CD4-positive, alpha-beta T cell (primary cell): Measurements from ENCODE around the gene CASQ2. TPM values are rescaled to one million over a fixed set of nuclear protein-coding genes. Genes with fewer than 3 reads are reported as not detected.

Experiments used
- ATAC-seq: fragments of 200-7000 bp; cut with Tn5 transposase; one replicate; pipeline ENCODE4 v1.10.0; 2022; ENCODE audit warnings: mild to moderate bottlenecking; ENCODE audit not compliant: poor library complexity
- CTCF ChIA-PET: fragments of 350-600 bp; sonication (Branson Sonifier 250); formaldehyde crosslinking; loops from one replicate; lab custom pipeline; 2021; ENCODE audit warnings: antibody characterized with exemption, inconsistent platforms; lab: Charles Lee
- POLR2A ChIA-PET: fragments of 350-600 bp; sonication (Branson Sonifier 250); formaldehyde crosslinking; loops from one replicate; lab custom pipeline; 2021; ENCODE audit warnings: antibody characterized with exemption, inconsistent platforms; lab: Charles Lee
- DNase-seq, 14 experiments: peaks; one replicate each; pipeline ENCODE4 v3.0.0-alpha.2; 2013 to 2020; ENCODE audit warnings: mixed read lengths in 2 of 14
- H3K27ac ChIP-seq, 2 donors: one replicate each; pipeline versions ENCODE4 v1.5.1 to v1.7.0; 2013; ENCODE audit warnings: low read length in 2 of 2, low read depth in 1 of 2, mild to moderate bottlenecking in 1 of 2
- H3K27me3 ChIP-seq, 2 experiments: 1 replicate in 1 of 2; 2 replicates in 1 of 2; pipeline versions ENCODE4 v1.6.1 to v1.7.0; 2013; ENCODE audit warnings: low read length in 2 of 2, control low read depth in 1 of 2, mild to moderate bottlenecking in 1 of 2, moderate library complexity in 1 of 2; ENCODE audit not compliant: insufficient read depth in 2 of 2, control insufficient read depth in 1 of 2
- H3K36me3 ChIP-seq: one replicate; pipeline ENCODE4 v1.6.1; 2013; ENCODE audit warnings: low read length, control low read depth; ENCODE audit not compliant: insufficient read depth
- H3K4me1 ChIP-seq: one replicate; pipeline ENCODE4 v1.6.1; 2013; ENCODE audit warnings: low read length, control low read depth; ENCODE audit not compliant: insufficient read depth
- H3K4me3 ChIP-seq: one replicate; pipeline ENCODE4 v1.5.1; 2013; ENCODE audit warnings: mild to moderate bottlenecking, low read length, moderate library complexity
- H3K9me3 ChIP-seq, 2 experiments: 1 replicate in 1 of 2; 2 replicates in 1 of 2; pipeline versions ENCODE4 v1.6.1 to v1.7.0; 2013; ENCODE audit warnings: low read length in 2 of 2, mild to moderate bottlenecking in 2 of 2, control low read depth in 1 of 2, moderate library complexity in 1 of 2; ENCODE audit not compliant: control insufficient read depth in 1 of 2, insufficient read depth in 1 of 2
- H3K27ac Mint-ChIP-seq: one replicate; pipeline ENCODE4 v1.8.0; 2020; ENCODE audit warnings: mixed read lengths
- H3K27me3 Mint-ChIP-seq: one replicate; pipeline ENCODE4 v1.8.0; 2021; ENCODE audit warnings: mixed read lengths
- H3K36me3 Mint-ChIP-seq: one replicate; pipeline ENCODE4 v1.8.0; 2021; ENCODE audit warnings: low read depth, mixed read lengths
- H3K4me1 Mint-ChIP-seq: one replicate; pipeline ENCODE4 v1.8.0; 2021; ENCODE audit warnings: low read depth, mixed read lengths
- H3K4me3 Mint-ChIP-seq: one replicate; pipeline ENCODE4 v1.8.0; 2020; ENCODE audit warnings: mild to moderate bottlenecking, mixed read lengths
- H3K9me3 Mint-ChIP-seq: one replicate; pipeline ENCODE4 v1.8.0; 2020; ENCODE audit warnings: mixed read lengths
- CTCF ChIP-seq: fragments of 200-600 bp; IDR thresholded peaks from one replicate; pipeline ENCODE4 v1.8.0; 2022; ENCODE audit warnings: antibody characterized with exemption, mild to moderate bottlenecking
- intact Hi-C, 2 experiments: fragments of 100-400 bp; cut with DNase I in 1 of 2; cut with micrococcal nuclease in 1 of 2; formaldehyde crosslinking; loops; one replicate each; pipeline versions ENCODE4 v1.15.1 to v1.9.0; 2023 to 2025; cut with DNase I, micrococcal nuclease
- total RNA-seq, 174 experiments: library from RNA in 2 of 174; stranded (reverse) in 2 of 174; gene quantifications; one replicate each; pipeline ENCODE4 v1.2.3 and lab custom pipeline; 2021 to 2026

CASQ2 gene
- total RNA-seq, 2 experiments from 2014 or later, result not detected

DNA sequence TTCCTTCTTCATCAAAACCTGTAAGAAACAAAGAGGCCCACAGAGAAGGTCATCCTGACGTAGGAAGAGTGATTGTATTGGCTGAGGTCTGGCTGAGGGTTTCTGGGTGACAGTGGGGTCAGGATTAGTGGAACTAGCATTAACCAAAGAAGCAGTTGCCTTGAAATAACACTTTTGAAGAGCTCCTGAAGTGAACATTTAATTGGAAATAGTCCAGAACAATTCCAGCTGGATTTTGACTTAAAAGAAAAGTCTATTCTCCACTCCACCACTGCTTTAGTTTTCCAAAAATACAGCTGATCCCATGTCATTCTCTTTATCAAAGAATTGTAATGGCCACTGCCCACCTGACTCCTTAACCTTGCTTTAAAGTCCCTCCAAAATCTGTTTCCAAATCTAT is 27.7 kb downstream of the CASQ2 start:
- Mint-ChIP-seq H3K36me3 (no peaks in the 10 kb centered on the region), H3K27ac (no peak overlapping the region), H3K4me1 (no peaks in the 10 kb centered on the region), H3K4me3 (no peak overlapping the region), H3K9me3 (no peaks in the 10 kb centered on the region), H3K27me3 (peaks cover 15% of the 10 kb centered on the region)
- Histone ChIP-seq H3K9me3 (no peaks in the 10 kb centered on the region), H3K36me3 (no peaks in the 10 kb centered on the region), H3K4me3 (no peak overlapping the region), H3K4me1 (no peaks in the 10 kb centered on the region), H3K27ac (no peak overlapping the region), H3K27me3 (peaks cover 5 to 6% of the 10 kb centered on the region in 2 experiments)
- DNase-seq, result no peak
- ATAC-seq, result no peak
- intact Hi-C loops, result no loop called here
- ChIA-PET POLR2A (no interaction called here), CTCF (no interaction called here)
- no peak for TF ChIP-seq CTCF

- no peak for TF ChIP-seq CTCF
- no peaks in the 10 kb centered on the region for H3K27me3 ChIP-seq
- ATAC-seq, result no peak
- Mint-ChIP-seq H3K36me3 (no peaks in the 10 kb centered on the region), H3K9me3 (no peaks in the 10 kb centered on the region), H3K4me1 (no peaks in the 10 kb centered on the region), H3K27me3 (peaks cover 26% of the 10 kb centered on the region), H3K4me3 (no peak overlapping the region), H3K27ac (no peak overlapping the region)
- peak in 1 of 14 experiments; percentile 7 for DNase-seq
- ChIA-PET POLR2A (no interaction called here), CTCF (no interaction called here)
- H3K9me3 ChIP-seq, result no peaks in the 10 kb centered on the region
- H3K36me3 ChIP-seq, result no peaks in the 10 kb centered on the region
- H3K4me3 ChIP-seq, result no peak overlapping the region
- no peaks in the 10 kb centered on the region for H3K4me1 ChIP-seq
- H3K27ac ChIP-seq, result no peak overlapping the region
- intact Hi-C loops, result no loop called here
Observed at GRCh38 chr1:115732316-115732715, 36.2 kb downstream of the CASQ2 start.

- no peaks in the 10 kb centered on the region for H3K36me3 Mint-ChIP-seq
- no peaks in the 10 kb centered on the region for H3K27me3 ChIP-seq
- no peaks in the 10 kb centered on the region for H3K4me1 Mint-ChIP-seq
- H3K4me3 Mint-ChIP-seq, result no peak overlapping the region
- H3K27me3 Mint-ChIP-seq, result peaks cover 25% of the 10 kb centered on the region
- intact Hi-C loops, result no loop called here
- no peaks in the 10 kb centered on the region for H3K9me3 ChIP-seq
- ChIA-PET CTCF (no interaction called here), POLR2A (no interaction called here)
- DNase-seq (peak in 1 of 14 experiments; percentile 11), ATAC-seq (no peak)
- H3K9me3 Mint-ChIP-seq, result no peaks in the 10 kb centered on the region
- no peak overlapping the region for H3K27ac ChIP-seq
- TF ChIP-seq CTCF, result no peak
- H3K4me3 ChIP-seq, result no peak overlapping the region
- no peak overlapping the region for H3K27ac Mint-ChIP-seq
- H3K4me1 ChIP-seq, result no peaks in the 10 kb centered on the region
- no peaks in the 10 kb centered on the region for H3K36me3 ChIP-seq
Observed at GRCh38 chr1:115729756-115730155, 38.8 kb downstream of the CASQ2 start.
